D341Med (cell line): ENCODE data around the gene QRICH1.

Experiments
- DNase-seq: peaks from one replicate; pipeline ENCODE4 v3.0.0; 2012; ENCODE audit warnings: low spot score

The QRICH1 gene

DNA sequence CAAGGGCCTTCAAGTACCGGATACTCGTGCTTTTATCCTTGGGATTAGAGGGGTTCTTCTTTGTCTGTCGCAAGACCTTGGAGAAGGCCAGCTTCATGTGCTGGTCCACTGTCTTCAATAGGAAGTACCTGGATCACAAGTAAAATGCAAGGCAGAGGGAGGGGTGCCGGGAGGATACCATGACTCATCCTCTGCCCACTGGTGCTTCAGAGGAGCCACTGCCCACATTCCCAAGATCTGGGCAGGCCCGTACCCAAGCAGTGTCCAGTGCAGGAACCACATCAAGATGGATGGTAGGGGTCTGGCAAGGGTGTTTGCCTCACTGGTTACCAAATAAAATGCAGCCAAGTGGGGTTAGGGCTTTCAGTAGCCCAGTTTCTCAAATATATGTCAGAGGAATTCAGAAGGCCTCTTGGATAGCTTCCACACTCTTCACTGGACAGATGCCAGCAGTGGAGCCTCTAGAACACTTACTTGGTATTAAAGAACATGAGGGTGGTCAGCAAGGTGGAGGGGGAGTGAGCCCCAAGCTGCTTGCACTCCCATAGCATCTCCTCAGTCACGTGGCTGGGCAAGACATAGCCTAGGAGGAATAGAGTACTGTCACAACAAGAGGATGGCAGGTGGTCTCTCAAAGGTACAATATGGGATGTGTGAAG, 61.1 kb downstream of the QRICH1 start:
- DNase-seq = no peak

DNA sequence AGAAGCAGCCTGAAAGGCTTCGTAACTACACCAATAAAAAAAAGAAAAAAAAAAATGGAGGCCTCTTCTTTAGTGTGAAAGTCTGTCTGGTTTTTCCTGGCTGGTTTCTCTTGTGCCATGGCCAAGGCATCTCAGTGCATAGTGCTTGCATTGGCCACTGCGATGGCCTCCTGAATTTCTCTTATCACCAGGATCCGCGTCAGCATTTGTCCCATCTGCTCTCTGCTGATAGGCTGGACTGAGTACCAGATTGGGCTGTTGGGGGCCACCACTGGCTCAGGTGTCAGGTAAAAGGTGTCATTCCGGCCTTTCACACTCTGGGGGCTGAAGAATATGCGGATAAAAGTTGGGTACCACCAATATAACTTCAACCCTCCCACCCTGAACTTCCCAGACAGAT, 63.5 kb downstream of the QRICH1 start:
- DNase-seq = no peak

DNA sequence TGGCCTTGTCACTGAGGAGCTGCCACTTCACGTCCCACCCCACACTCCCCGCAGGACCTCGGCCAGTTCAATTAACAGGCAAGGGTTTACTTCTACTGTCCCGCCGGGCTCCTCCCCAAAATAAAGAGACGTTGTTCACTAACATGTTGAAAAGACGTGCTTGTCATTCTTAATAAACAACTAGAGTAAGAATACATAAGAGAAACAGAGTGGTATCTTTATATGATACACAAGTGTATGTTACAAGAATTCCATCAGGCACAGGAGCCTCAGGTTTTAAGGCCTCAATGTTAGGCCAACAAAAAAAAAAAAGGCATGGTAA, 64.3 kb downstream of the QRICH1 start:
- no peak for DNase-seq

DNA sequence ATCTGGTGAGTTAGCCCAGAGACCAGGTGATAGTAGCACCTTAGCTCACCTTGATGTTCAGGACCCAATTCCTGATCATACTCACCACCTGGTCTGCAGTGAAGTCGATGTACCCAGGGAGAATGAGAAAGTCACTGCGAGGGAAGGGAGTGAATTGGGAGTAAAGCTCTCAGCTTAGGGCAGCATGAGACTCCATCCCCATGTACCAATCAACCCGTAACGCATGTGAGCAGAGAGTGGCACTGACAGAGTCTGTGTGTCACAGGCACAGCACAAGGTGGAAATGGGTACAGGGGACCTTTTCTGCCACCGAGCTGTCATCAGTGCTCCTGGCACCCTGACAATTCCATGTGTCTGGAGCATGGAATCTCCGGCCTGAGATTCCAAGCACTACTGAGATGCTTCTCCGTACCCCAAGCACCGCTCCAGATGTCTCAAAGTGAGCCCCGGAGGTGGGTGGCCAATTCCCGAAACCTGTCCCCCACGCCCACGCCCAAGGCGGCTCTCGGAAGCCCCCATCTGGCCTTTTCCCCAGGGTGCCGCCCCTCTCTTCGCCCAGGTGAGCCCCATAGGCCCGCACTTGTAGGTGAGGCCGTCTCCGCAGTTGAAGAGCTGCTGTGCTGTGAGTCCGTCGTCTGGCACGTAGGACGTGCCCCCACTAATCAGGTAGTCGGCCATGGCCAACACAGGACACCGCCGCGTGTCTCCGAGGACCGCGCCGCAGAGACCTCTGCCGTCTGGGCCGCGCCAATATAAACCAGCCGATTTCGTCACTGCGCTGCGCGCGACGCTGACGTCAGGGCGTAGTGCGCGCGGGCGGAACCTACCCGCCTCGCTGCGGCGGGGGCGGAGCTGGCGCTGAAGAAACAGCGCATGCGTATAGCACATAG, 65.0 kb downstream of the QRICH1 start, which contains the start of gene IMPDH2:
Gene IMPDH2, minus strand, starts transcription at position 726 of the 890 bp plus-strand sequence. Its CDS starts 48 bp downstream, at position 678.
- DNase-seq = peak; percentile 97

DNA sequence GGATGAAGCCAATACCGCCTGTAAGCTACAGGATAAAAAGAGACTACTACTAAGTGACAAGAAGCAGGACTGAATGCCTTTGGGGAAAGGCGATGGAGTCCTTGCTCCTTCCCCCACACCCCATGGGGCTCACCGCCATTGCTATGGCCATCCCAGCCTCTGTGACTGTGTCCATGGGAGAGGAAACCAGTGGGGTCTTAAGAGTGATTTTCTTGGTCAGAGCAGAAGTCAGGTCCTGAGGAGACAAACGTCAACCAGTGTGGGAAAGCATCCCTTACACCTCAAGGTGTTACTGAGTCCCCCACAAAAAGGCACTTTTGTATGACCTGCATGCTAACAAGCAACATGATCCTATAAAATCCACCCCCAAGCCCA, 65.6 kb downstream of the QRICH1 start:
- no peak for DNase-seq

DNA sequence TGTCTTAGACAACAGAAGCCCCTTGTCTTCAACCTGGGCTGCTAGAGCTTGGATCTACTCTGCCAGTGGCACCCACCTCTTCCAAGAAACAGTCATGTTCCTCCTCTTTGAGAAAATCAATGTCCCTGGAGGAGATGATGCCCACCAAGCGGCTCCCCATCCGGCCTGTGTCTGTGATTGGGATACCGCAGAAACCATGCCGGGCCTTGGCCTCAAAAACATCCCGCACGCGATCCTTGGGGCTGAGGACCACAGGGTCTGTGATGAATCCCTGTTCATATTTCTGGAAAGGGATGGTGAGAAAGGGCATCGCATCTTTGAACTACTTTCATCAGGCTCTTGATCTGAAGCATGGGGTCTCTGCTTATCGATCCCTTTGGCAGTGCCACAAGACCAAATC, 66.2 kb downstream of the QRICH1 start:
- DNase-seq = no peak

DNA sequence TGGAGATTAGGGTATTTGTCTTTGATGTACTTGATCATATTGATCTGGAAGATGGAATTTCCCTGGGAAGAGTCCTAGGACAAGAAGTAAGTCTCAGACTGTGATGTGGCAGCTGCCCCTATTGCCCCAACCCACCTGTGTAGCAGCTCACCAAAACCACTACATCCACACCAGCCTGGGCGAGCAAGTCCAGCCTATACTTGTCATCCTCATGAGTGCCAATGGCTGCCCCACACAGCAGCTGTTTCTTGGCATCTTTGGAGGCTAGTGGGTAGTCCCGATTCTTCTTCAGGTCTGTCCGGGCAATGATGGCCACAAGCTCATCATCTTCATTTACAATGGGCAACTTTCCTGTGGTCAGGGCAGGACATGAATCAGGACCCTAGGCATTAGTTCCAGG, 67.3 kb downstream of the QRICH1 start:
- DNase-seq = no peak

DNA sequence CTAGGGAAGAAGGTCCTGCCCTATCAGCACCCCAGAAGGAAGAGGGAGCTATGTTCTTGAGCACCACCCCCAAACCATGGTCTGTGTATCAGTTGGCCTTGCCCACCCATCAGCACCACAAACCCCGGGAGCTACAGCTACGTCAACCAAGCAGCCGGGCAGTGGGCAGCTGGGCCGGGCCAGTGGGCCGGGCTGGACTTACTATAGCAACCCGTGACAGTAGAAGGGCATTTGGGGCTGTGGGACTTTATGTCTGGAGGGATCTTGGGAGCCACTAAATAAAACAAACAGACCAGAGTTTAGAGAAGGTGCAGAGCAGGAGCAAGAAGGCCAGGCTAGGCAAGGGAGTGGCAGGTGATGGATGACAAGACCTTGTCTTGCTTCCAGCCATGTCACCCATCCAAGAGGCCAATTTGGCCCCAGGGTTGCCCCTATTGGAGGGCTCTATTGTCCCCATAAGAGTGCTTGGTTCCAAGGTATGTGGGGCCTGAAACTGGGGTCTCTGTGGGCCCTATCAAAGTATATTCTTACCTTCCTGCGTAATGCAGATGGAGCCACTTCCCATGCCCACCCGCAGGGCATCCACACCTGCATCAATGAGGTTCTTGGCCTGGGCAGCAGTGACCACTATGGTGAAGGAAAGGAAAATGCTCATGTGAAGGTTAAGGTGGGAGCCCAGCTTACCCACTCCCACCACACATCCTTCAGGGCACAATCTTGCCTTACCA, 67.9 kb downstream of the QRICH1 start:
- no peak for DNase-seq

DNA sequence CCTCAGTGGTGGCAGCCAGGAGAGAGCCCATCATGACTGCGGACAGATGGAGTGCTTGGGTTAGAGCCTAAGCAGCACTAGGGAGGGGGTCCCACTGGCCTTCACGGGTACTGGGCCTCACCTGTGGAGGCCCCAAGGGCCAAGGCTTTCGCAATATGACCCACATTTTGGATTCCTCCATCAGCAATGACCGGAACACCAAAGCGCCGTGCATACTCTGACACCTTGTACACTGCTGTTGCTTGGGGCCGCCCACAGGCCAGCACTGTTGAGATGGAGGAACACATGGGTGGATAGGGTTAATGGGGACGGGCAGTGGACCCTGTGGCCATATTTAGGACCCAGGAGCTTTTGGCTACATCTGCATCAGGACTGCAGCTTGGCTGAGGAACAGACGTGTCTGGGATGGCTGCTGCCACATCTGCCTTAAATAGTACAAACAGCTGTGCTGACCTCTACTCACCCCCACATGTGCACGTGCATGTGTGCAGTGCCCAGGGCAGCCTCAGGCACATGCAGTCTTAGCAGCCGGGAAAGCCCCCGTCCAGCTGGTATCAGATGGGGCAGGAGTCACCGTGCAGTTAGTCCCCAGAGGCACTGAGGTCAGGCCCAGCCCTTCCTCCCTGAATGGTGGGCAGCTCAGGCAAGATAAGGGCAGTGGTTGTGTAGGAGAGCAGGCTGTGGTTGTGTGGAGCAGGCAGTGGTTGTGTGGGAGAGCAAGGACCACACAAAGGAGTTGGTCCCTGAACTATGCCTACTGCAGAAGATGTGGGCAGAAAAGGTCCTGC, 68.7 kb downstream of the QRICH1 start:
- DNase-seq = no peak

DNA sequence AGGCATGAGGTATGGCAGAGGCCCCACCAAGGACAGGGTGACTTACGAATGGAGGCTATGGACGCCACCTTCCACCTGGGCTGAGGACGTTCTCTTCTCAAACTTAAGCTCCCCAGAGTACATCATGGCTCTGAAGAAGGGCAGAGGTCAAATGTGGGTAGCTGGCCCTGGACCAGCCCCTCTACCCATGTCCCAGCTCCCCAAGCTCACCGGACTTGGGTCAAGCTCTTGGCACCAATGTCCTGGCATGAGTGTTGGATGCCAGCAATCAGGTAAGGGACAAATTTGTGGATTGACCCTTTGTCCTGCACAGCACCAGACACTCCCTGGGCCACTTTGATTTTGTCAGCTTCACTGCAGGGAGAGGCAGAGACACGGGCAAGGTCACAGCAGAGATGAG, 69.4 kb downstream of the QRICH1 start:
- no peak for DNase-seq

DNA sequence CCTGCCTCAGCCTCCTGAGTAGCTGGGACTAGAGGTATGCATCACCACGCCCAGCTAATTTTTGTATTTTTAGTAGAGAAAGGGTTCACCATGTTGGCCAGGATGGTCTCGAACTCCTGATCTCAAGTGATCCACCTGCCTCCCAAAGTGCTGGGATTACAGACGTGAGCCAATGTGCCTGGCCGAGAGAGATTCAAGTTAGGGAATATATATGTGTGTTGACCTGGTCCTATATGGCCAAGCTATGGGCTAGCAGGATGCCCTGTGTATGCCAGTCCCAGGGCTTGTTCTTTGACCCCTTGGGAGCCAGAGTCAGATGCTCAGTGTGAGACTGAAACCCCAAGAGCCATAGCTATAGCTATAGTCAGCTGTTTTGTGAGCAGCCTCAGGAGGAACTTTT, 70.1 kb downstream of the QRICH1 start:
- no peak for DNase-seq

DNA sequence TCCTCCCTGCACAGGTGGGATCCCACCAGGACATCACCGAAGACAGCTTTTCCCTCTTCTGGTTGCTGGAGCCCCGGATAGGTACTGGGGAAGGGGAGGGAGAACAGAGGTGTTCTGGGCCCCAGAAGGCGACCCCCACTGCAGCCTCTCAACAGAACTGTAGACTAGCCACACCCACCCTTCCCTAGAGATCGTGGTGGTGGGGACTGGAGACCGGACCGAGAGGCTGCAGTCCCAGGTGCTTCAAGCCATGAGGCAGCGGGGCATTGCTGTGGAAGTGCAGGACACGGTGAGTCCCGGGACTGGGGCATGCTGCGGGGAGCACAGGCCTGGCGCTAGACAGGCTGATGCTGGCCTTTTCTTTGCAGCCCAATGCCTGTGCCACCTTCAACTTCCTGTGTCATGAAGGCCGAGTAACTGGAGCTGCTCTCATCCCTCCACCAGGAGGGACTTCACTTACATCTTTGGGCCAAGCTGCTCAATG, 71.1 kb downstream of the QRICH1 start:
- no peak for DNase-seq

DNA sequence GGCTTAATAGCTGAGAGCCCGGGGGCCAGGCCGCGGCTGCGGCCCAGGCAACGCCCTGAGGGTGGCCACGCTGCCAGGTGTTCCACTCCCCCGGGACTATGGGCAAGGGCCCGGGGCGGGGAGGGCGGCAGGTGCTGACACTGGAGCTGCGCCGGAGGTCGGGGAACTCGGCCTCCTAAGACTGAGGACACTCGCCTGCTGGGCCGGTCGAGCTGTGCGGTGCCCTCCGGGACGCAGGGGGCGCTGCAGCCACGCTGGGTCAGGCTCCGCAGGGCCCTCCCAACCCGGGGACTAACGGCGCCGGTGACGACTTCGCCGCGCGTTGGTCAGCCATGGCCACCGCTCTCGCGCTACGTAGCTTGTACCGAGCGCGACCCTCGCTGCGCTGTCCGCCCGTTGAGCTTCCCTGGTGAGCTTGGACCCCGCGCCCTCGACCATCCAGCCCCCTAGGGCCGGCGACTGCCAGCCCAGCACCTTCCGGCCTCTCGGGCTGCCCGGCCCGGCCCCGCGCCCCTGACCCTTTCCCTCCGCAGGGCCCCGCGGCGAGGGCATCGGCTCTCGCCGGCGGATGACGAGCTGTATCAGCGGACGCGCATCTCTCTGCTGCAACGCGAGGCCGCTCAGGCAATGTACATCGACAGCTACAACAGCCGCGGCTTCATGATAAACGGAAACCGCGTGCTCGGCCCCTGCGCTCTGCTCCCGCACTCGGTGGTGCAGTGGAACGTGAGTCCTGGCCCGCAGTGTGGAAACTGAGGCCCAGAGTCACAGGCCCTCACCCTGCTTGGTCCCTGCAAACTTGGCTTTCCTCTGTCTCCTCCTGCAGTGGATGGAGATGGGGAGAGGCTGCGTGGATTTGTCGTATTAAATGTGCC, 71.8 kb downstream of the QRICH1 start, which contains the start of gene NDUFAF3:
Gene NDUFAF3, plus strand, starts transcription at position 309 of the 875 bp plus-strand sequence. Its CDS starts 24 bp downstream, at position 333.
- DNase-seq = peak; percentile 91

DNA sequence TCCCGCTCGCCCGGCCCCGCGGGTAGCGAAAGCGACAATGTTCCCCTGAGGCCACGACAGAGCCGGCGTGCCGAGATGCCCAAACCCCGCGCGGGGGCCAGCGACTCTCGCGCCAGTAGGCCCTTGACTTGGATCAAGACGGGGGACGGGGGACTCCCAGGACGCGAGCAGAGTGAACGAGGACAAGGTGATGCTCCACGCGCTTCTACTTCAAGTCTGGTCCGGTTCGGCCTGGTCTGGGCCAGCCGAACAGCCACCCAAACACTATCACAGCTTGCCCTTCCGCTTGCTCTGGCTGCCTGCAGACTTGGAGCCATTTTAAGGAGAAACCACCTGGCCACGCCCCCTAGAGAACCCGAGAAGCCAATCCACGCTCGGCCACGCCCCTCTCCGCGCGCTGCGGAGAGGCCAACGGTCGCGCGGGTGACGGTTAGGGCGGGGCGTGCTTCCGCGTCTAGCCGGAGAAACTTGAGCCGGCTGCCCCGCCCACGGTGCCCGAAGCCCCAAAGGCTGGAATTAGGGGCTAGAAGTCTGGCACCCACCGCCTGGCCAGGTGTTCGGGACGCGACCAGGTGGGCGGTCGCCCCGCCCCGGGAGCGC, 72.6 kb downstream of the QRICH1 start:
- DNase-seq = peak; percentile 94

DNA sequence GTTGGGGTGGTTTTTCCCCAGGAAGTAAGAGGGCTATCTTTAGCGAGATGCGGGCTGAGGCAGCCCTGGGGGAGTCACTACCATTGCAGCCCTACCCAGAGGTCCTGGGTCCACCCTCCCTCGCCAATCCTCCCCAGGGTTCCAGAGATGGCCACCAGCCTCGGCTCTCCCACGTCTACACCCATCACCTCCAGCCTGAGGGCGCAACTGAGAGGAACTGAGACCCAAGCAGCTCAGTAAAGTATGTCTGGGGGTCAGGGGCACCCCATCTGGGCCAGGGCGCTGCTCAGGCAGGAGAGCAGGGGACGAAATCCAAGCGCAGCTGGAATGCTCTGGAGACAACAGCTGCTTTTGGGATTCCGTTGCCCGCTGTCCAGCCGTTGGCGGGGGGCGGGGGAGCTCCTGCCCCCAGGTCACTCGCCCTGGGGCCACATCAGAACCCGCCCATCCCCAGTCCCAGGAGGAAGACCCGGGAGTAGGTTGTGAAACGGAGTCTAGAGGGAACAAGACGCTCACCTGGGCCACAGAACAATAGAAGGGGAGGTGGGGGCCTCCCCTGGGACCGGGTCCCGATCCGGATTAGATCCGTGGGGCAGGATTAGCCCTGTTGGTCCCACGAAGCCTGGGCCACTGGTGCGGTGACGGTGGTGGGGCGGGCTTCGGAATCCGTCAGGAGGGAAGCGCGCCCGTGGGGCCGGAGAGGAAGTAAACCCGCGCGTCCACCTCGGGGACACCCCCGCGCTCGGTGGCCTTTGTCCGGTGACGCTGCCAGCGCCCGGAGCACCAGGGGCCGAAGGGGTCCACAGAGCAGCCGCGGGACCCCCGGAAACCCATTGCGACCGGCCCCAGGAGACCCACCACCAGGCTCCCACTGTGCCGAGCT, 73.3 kb downstream of the QRICH1 start:
- DNase-seq = peak; percentile 72

DNA sequence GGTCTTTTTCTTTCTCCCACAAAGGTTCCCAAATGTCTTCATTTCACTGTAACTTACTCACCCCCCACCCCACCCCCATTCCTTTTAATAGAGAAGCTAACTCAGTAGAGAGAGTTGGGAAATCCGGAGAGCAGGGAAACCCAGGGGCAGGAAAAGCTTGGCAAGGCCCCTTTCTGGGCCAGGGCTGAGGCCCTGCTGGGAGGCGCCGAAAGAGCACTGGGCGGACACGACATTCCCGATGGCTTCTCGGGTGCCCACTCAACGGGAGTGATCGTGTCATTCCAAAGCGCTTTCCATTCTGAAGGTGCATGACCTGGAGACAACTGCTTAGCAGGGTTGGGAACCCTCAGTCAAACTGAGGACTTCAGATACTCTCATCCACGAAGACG, 73.9 kb downstream of the QRICH1 start:
- no peak for DNase-seq

DNA sequence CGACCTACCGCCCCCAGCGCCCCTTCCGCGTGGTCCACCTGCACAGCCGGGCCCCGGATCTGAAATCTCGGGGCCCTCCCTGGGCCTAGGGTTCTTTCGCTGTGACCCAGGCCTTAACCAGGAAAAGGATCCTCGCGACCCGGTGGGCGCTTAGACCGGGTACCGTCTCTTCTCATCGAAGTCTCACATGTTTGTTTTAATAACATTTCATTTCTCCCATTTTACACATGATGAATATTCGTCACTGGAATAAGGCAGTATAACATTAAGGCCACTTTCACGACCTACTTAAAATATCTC, 75.2 kb downstream of the QRICH1 start:
- no peak for DNase-seq

DNA sequence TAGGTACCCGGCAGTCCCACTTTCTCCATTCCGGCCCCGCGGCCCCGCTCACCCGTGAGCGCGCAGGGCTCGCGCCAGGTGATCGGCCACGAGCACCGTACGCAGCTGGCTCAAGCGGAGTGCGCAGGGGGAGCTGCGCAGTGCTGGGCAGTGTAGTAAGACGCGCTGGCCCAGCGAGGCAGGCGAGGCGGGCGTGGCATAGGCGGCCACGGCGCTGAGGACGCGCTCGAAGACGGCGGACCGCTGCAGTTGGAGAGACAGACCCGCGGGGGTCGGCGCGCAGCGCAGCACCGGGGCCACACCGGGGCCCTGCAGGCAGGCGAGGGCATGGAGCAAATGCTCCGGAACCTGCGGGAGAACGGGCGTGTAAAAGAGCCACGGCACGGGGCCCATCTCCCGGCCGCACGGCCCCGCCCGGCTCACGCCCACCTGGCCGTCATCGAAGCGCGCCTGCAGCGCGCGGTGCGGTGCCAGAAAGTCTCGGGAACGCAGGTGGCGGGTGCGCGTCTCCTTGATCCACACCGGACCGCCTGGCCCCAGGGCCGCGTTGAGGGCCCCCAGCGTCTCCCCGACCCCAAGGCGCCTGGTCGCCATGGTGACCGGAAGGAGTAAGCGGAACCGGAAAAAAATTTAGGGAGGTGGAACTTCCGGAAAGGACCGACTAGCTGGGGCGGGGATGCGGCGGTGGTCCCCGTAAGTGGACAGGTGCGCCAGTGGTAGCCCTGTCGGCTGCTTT, 75.7 kb downstream of the QRICH1 start, which contains the start of gene DALRD3:
Gene DALRD3, minus strand, starts transcription at position 610 of the 736 bp plus-strand sequence. Its CDS starts 16 bp downstream, at position 594.
- DNase-seq = peak; percentile 77
